Kidney (tissue), 14 donors: ENCODE data around the gene ZSCAN5B. TPM values are rescaled to one million over a fixed set of nuclear protein-coding genes. Genes with fewer than 3 reads are reported as not detected.

ENCODE experiments used
- DNase-seq, 5 donors: peaks; one replicate each; pipeline ENCODE4 v3.0.0-alpha.2; 2013 to 2020
- FAIRE-seq: peaks from 2 replicates; lab custom pipeline; 2012; peaks lifted over from hg19 to GRCh38; lab: Jason Lieb, UNC
- H3K27ac ChIP-seq, 2 donors: one replicate each; pipeline ENCODE4 v1.7.0; 2013; ENCODE audit warnings: low read depth in 2 of 2, low read length in 2 of 2, inconsistent platforms in 1 of 2
- H3K27me3 ChIP-seq: one replicate; pipeline ENCODE4 v1.7.1; 2013; ENCODE audit warnings: low read length, inconsistent platforms; ENCODE audit not compliant: control insufficient read depth, insufficient read depth
- H3K36me3 ChIP-seq, 3 donors: one replicate each; pipeline versions ENCODE4 v1.7.0 to v1.7.1; 2013; ENCODE audit warnings: low read length in 3 of 3, control low read depth in 1 of 3, inconsistent platforms in 1 of 3; ENCODE audit not compliant: insufficient read depth in 3 of 3, control insufficient read depth in 2 of 3
- H3K4me1 ChIP-seq, 3 donors: one replicate each; pipeline versions ENCODE4 v1.7.0 to v1.7.1; 2013; ENCODE audit warnings: low read length in 3 of 3, inconsistent platforms in 1 of 3, low read depth in 1 of 3; ENCODE audit not compliant: control insufficient read depth in 2 of 3, insufficient read depth in 2 of 3
- H3K4me3 ChIP-seq, 3 donors: one replicate each; pipeline versions ENCODE4 v1.7.0 to v1.8.1; 2013; ENCODE audit warnings: low read length in 3 of 3, control low read depth in 1 of 3, inconsistent platforms in 1 of 3
- H3K9ac ChIP-seq, 3 donors: one replicate each; pipeline versions ENCODE4 v1.7.0 to v1.7.1; 2013; ENCODE audit warnings: low read length in 3 of 3, control low read depth in 1 of 3, inconsistent platforms in 1 of 3
- H3K9me3 ChIP-seq, 3 donors: one replicate each; pipeline versions ENCODE4 v1.7.0 to v1.7.1; 2013; ENCODE audit warnings: low read length in 3 of 3, control low read depth in 1 of 3, inconsistent platforms in 1 of 3; ENCODE audit not compliant: control insufficient read depth in 2 of 3, insufficient read depth in 1 of 3
- intact Hi-C: fragments of 100-400 bp; cut with DNase I; formaldehyde crosslinking; loops from one replicate; pipeline ENCODE4 v1.11.1; 2022
- polyA plus RNA-seq: library from polyadenylated mRNA; stranded (reverse); fragments of 350-450 nt; fragmentation: Illumina TruSeq; extraction: RNeasy Lipid Tissue Mini Kit (QIAGEN cat#74804); gene quantifications from one replicate; pipeline ENCODE4 v1.2.3, GENCODE V29; 2014; ENCODE audit warnings: low read depth, low replicate concordance; ENCODE audit not compliant: insufficient read depth
- total RNA-seq: library from RNA; stranded (reverse); fragmentation: NEBNext Ultra II Directional; extraction: Animal tissue kit (Norgen Biotek cat#: 25700); gene quantifications from one replicate; pipeline ENCODE4 v1.2.1, GENCODE V29; 2021
- TF ChIP-seq, protein P1 (sequence below): IDR thresholded peaks from 3 replicates; pipeline ENCODE4 v1.5.1; 2012; ENCODE audit warnings: mild to moderate bottlenecking, moderate library complexity, borderline replicate concordance; ENCODE audit not compliant: insufficient read depth; ENCODE audit errors: extremely low read depth
- donor health status: control.
- donor health status: control.
- donor health status: control.
- donor health status: control.
- donor health status: control.
- donor health status: DM: yes; HTN: yes; CAD: no.
- donor health status: Normal renal cell carcinoma (clear cell type).

Gene ZSCAN5B
- total and polyA plus RNA-seq, 2 donors from 2014 or later = not detected

DNA sequence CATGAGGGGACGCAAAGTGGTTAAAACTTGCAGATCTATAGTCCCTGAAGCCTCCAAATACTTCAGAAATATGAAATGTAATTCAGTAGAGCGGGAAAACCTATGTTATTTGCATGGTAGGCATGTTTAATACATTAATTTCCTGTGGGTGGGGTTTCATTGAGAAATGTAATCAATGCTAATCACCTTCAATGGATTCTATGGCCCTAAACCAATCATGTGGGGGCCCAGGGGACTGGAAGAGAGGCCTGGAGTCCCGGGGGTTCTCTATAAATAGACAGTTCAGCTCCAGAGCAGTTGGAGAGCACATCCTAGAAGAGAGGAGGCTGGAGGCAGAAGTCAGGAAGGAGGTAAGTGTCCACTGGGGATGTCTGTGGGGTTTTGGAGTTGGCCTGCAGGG lies 4.4 kb upstream of the ZSCAN5B start, which contains the start of gene ZSCAN5C:
TSS of gene ZSCAN5C (plus strand) at position 301 of the 400 bp plus-strand sequence. CDS start 3,641 bp downstream, outside the sequence.
- no peak within 1 kb of the TSS for H3K27ac ChIP-seq
- FAIRE-seq = no peak
- H3K4me1 ChIP-seq = no peaks in the 10 kb centered on the region
- H3K9ac ChIP-seq = no peak within 1 kb of the TSS
- intact Hi-C loops = no loop called here
- no peak within 1 kb of the TSS for H3K4me3 ChIP-seq
- TF ChIP-seq, protein P1, sequence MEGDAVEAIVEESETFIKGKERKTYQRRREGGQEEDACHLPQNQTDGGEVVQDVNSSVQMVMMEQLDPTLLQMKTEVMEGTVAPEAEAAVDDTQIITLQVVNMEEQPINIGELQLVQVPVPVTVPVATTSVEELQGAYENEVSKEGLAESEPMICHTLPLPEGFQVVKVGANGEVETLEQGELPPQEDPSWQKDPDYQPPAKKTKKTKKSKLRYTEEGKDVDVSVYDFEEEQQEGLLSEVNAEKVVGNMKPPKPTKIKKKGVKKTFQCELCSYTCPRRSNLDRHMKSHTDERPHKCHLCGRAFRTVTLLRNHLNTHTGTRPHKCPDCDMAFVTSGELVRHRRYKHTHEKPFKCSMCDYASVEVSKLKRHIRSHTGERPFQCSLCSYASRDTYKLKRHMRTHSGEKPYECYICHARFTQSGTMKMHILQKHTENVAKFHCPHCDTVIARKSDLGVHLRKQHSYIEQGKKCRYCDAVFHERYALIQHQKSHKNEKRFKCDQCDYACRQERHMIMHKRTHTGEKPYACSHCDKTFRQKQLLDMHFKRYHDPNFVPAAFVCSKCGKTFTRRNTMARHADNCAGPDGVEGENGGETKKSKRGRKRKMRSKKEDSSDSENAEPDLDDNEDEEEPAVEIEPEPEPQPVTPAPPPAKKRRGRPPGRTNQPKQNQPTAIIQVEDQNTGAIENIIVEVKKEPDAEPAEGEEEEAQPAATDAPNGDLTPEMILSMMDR = no peak
- no peaks in the 10 kb centered on the region for H3K36me3 ChIP-seq
- H3K9me3 ChIP-seq = no peaks in the 10 kb centered on the region
- no peaks in the 10 kb centered on the region for H3K27me3 ChIP-seq
- DNase-seq = no peak

DNA sequence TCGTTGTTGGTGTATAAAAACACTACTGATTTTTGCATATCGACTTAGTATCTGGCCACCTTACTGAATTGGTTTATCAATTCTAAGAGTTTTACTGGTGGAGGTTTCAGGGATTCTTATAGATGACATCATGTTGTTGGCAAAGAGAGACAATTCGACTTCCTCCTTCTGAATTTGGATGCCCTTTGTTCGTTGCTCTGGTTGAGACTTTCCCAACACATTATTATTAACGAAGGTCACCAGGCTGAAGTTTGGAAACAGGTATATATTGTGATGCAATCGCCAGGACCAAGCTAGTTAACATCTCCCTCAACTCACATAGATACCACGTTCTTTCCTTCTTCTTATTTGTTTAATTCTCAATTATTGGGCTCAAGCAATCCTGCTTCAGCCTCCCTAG lies 2.1 kb upstream of the ZSCAN5B start:
- H3K27me3 ChIP-seq = no peaks in the 10 kb centered on the region
- DNase-seq = no peak
- H3K4me1 ChIP-seq = no peaks in the 10 kb centered on the region
- H3K9me3 ChIP-seq = no peaks in the 10 kb centered on the region
- no peaks in the 10 kb centered on the region for H3K36me3 ChIP-seq
- H3K9ac ChIP-seq = no peak overlapping the region
- no peak overlapping the region for H3K4me3 ChIP-seq
- H3K27ac ChIP-seq = no peak overlapping the region
- TF ChIP-seq, protein P1 = no peak
- no peak for FAIRE-seq
- intact Hi-C loops = no loop called here

DNA sequence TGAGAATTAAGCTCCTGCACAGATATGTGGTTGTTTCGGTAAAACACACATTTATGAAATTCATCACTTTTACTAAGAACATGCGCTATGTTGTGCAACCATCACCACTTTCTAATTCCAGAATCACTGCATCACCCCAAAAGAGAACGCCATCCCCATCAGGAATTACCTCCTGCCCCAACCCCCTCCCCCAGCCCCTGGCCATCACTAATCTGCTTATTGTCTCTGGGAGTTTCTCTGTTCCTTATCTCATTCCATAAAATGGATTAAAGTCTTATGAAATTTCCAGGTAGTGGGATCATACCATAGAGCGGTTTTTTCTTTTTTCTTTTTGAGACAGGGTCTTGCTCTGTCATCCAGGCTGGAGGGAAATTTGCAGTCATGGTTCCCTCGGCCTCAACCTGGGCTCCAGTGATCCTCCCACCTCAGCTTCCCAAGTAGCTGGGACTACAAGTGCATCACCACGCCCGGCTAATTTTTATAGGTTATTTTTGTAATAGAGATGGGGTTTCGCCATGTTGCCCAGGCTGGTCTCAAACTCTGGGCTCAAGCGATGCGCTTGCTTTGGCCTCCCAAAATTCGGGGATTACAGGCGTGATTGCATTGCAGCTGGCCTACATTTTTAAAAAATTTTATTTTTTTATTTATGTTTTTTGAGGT lies 3.5 kb downstream of the ZSCAN5B start:
- no peaks in the 10 kb centered on the region for H3K36me3 ChIP-seq
- intact Hi-C loops = no loop called here
- H3K4me1 ChIP-seq = no peaks in the 10 kb centered on the region
- H3K4me3 ChIP-seq = no peak overlapping the region
- no peak for FAIRE-seq
- no peak overlapping the region for H3K9ac ChIP-seq
- TF ChIP-seq, protein P1 = no peak
- no peaks in the 10 kb centered on the region for H3K27me3 ChIP-seq
- DNase-seq = peak in 3 of 5 donors; percentile 61 to 74 (median 62)
- no peak overlapping the region for H3K27ac ChIP-seq
- no peaks in the 10 kb centered on the region for H3K9me3 ChIP-seq
